GM06990 (cell line): ENCODE data around the gene LAMP5.

Experiments used
- DNase-seq: peaks from one replicate; pipeline ENCODE4 v3.0.0-alpha.2; 2011; ENCODE audit not compliant: insufficient read length; ENCODE audit errors: extremely low read depth
- H3K27me3 ChIP-seq: replicated peaks from 2 replicates; pipeline ENCODE4 v1.6.0; 2011; ENCODE audit warnings: low read length; ENCODE audit not compliant: control insufficient read depth, insufficient read depth
- H3K36me3 ChIP-seq: 2 replicates; pipeline ENCODE4 v1.5.1; 2011; ENCODE audit warnings: low read length; ENCODE audit not compliant: control insufficient read depth, insufficient read depth
- H3K4me3 ChIP-seq: replicated peaks from 2 replicates; pipeline ENCODE4 v1.5.1; 2011; ENCODE audit warnings: low read depth, mild to moderate bottlenecking, control low read depth, low read length
- CTCF ChIP-seq: IDR thresholded peaks from 2 replicates; pipeline ENCODE4 v1.5.1; 2011; ENCODE audit warnings: low read length, control low read depth, mild to moderate bottlenecking, inconsistent platforms; ENCODE audit not compliant: insufficient read depth, poor library complexity, severe bottlenecking

Gene LAMP5

GRCh38 chr20:9493803-9494202, 20.6 kb upstream of the LAMP5 start:
- H3K27me3 ChIP-seq, result no peaks in the 10 kb centered on the region
- no peak for TF ChIP-seq CTCF
- H3K36me3 ChIP-seq, result no peaks in the 10 kb centered on the region
- no peak overlapping the region for H3K4me3 ChIP-seq
- no peak for DNase-seq

DNA sequence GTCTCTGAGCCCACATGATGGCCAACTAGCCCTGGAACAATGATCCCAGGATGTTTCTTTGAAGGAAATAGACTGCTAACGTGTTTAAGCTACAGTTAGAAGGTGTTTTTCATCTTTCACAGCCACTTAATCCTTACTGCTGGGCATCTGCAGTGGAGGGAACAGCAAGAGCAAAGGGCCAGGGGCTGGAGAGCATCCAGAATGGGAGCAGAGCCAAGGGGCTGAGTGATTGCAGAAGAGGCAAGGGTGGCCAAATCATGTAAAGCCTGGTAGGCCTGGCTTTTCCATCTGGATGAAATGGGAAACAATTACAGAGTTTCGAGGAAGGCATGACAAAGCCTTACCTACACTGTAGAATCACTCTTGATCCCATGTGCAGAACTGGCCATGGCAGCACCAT, 18.7 kb upstream of the LAMP5 start:
- Histone ChIP-seq H3K4me3 (no peak overlapping the region), H3K27me3 (no peaks in the 10 kb centered on the region), H3K36me3 (no peaks in the 10 kb centered on the region)
- TF ChIP-seq CTCF, result no peak
- no peak for DNase-seq

- DNase-seq, result no peak
- Histone ChIP-seq H3K27me3 (no peaks in the 10 kb centered on the region), H3K36me3 (no peaks in the 10 kb centered on the region), H3K4me3 (no peak overlapping the region)
- no peak for TF ChIP-seq CTCF
Measured at GRCh38 chr20:9496155-9496554, 18.2 kb upstream of the LAMP5 start.

DNA sequence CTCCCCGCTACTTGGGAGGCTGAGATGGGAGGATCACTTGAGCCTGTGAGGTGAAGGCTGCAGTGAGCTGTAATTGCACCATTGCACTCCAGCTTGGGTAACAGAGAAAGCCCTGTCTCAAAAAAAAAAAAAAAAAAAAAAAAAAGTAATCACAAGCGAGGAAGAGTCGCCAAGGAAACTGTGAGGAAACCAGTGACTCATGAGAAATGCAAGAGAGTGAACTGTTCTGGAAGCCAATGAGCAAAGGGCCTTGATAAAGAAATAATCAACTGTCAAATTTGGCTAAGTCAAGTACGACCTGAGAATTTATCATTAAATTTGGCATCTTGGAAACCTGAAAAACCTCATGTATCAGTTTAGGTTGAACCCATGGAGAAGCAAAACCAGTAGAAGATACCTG, 16.1 kb upstream of the LAMP5 start:
- DNase-seq, result no peak
- no peaks in the 10 kb centered on the region for H3K27me3 ChIP-seq

GRCh38 chr20:9499126-9499899, 15.1 kb upstream of the LAMP5 start:
- no peak overlapping the region for H3K4me3 ChIP-seq
- H3K36me3 ChIP-seq, result no peaks in the 10 kb centered on the region
- H3K27me3 ChIP-seq, result no peaks in the 10 kb centered on the region
- no peak for TF ChIP-seq CTCF
- DNase-seq, result no peak

More for the DNA sequence above, 16.1 kb upstream of the LAMP5 start:
- no peak for TF ChIP-seq CTCF
- H3K36me3 ChIP-seq, result no peaks in the 10 kb centered on the region
- H3K4me3 ChIP-seq, result no peak overlapping the region
